Measurements from ENCODE around the gene CA12. TPM values are rescaled to one million over a fixed set of nuclear protein-coding genes. Genes with fewer than 3 reads are reported as not detected.

The CA12 gene
- total and polyA plus RNA-seq, 2 donors (not counting 1 experiment from before 2014, with no cell fraction given): not detected

- Histone ChIP-seq H3K4me3 (ENCODE audit: control extremely low read depth in 1 of 5, extremely low read depth in 1 of 5, insufficient read depth in 1 of 5, low read depth in 2 of 5, low read length in 4 of 5) (no peak overlapping the region), H3K36me3 (replicated peaks in 1 of 2; ENCODE audit: control extremely low read depth in 1 of 2, control insufficient read depth in 1 of 2, extremely low read depth in 1 of 2, insufficient read depth in 2 of 2, low read length in 1 of 2) (no peaks in the 10 kb centered on the region), H3K4me1 (ENCODE audit: control insufficient read depth in 2 of 2, insufficient read depth in 2 of 2, low read length in 2 of 2) (no peaks in the 10 kb centered on the region), H2AFZ (ENCODE audit: insufficient read depth, low read depth, low read length, poor library complexity, severe bottlenecking) (no peak overlapping the region), H3K9me3 (ENCODE audit: control extremely low read depth in 1 of 3, control insufficient read depth in 2 of 3, insufficient read depth in 1 of 3, low read length in 2 of 3) (no peaks in the 10 kb centered on the region), H3K79me2 (ENCODE audit: control insufficient read depth, insufficient read depth, low read length) (no peaks in the 10 kb centered on the region), H4K20me1 (ENCODE audit: control insufficient read depth, insufficient read depth, low read length, poor library complexity, severe bottlenecking) (no peaks in the 10 kb centered on the region), H3K27ac (ENCODE audit: low read length in 2 of 2) (no peak overlapping the region), H3K9ac (ENCODE audit: low read length) (no peak overlapping the region), H3K27me3 (replicated peaks in 1 of 4; ENCODE audit: control extremely low read depth in 1 of 4, control insufficient read depth in 3 of 4, insufficient read depth in 4 of 4, low read length in 3 of 4) (no peaks in the 10 kb centered on the region), H3K4me2 (replicated peaks; ENCODE audit: low read depth, low read length, poor library complexity, severe bottlenecking) (no peak overlapping the region)
- ChIA-PET POLR2A (no interaction called here), CTCF (no interaction called here)
- DNase-seq (no peak), ATAC-seq (ENCODE audit: low read depth) (no peak)
- intact Hi-C loops (cut with micrococcal nuclease): no loop called here
- WGBS (ENCODE audit: insufficient coverage): 100% methylated on average over 1 of the region's 2 CpGs
- Mint-ChIP-seq H3K9me3 (ENCODE audit: insufficient read depth) (no peaks in the 10 kb centered on the region), H3K27ac (no peak overlapping the region), H3K27me3 (no peaks in the 10 kb centered on the region), H3K4me1 (no peaks in the 10 kb centered on the region), H3K4me3 (no peak overlapping the region)
- no peak for TF ChIP-seq EZH2 (IDR thresholded peaks at IDR 0.05; ENCODE audit: borderline replicate concordance, insufficient read depth, low read depth, low read length, poor library complexity, severe bottlenecking)
- TF ChIP-seq CTCF (IDR thresholded peaks at IDR 0.05): no peak
Observed at GRCh38 chr15:63334821-63335220, 46.8 kb downstream of the CA12 start.

DNA sequence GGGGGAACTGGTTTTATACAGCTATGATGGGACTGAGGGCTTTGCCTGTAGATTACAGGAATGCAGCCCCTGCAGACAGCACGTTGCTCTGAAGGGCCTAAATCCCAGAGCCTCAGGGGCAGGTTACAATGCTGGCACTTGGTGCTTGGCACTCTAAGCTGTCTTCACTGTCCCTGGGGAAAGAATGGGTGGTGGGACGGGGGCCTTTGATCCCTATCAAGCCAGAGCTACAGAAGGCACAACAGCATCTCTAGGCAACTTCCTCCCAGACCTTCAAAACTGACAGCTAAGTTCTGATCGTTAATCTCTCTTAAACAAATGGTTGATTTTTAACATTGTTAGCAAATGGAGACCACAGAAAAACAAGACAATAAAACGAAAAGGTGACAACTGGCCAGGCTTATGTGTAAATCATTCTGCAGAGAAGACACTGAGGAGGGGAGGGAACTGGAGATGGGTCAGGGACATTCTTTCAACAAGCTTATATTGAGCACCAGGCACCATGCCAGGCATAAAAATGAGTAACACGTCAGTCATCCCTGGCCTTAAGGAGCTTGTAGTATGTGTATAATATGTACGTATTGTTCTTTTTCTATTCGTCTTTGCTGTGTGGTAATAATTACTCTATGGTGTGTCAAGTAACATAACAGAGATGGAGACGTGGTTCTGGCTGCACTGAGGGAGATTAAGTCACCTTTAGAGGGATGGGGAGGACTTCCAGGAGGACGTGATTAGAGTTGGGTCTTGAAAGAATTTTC is 49.1 kb downstream of the CA12 start:
- no peaks in the 10 kb centered on the region for H3K79me2 ChIP-seq (ENCODE audit: control insufficient read depth, insufficient read depth, low read length)
- no peak overlapping the region for H3K4me3 ChIP-seq (ENCODE audit: control extremely low read depth in 1 of 5, extremely low read depth in 1 of 5, insufficient read depth in 1 of 5, low read depth in 2 of 5, low read length in 4 of 5)
- POLR2A ChIA-PET: no interaction called here
- Mint-ChIP-seq H3K27ac (no peak overlapping the region), H3K27me3 (peaks cover 5% of the 10 kb centered on the region), H3K4me3 (no peak overlapping the region), H3K4me1 (peaks cover 2% of the 10 kb centered on the region), H3K9me3 (ENCODE audit: insufficient read depth) (no peaks in the 10 kb centered on the region)
- H3K36me3 ChIP-seq (replicated peaks in 1 of 2; ENCODE audit: control extremely low read depth in 1 of 2, control insufficient read depth in 1 of 2, extremely low read depth in 1 of 2, insufficient read depth in 2 of 2, low read length in 1 of 2): no peaks in the 10 kb centered on the region
- CTCF ChIA-PET: no interaction called here
- H3K27me3 ChIP-seq (replicated peaks in 1 of 4; ENCODE audit: control extremely low read depth in 1 of 4, control insufficient read depth in 3 of 4, insufficient read depth in 4 of 4, low read length in 3 of 4): no peaks in the 10 kb centered on the region
- no peaks in the 10 kb centered on the region for H3K4me1 ChIP-seq (ENCODE audit: control insufficient read depth in 2 of 2, insufficient read depth in 2 of 2, low read length in 2 of 2)
- no peak overlapping the region for H2AFZ ChIP-seq (ENCODE audit: insufficient read depth, low read depth, low read length, poor library complexity, severe bottlenecking)
- no peak for DNase-seq
- ATAC-seq (ENCODE audit: low read depth): no peak
- no peaks in the 10 kb centered on the region for H4K20me1 ChIP-seq (ENCODE audit: control insufficient read depth, insufficient read depth, low read length, poor library complexity, severe bottlenecking)
- 72% methylated on average over 7 of the region's 9 CpGs for WGBS (ENCODE audit: insufficient coverage)
- H3K27ac ChIP-seq (ENCODE audit: low read length in 2 of 2): no peak overlapping the region
- no peak overlapping the region for H3K4me2 ChIP-seq (replicated peaks; ENCODE audit: low read depth, low read length, poor library complexity, severe bottlenecking)
- H3K9ac ChIP-seq (ENCODE audit: low read length): no peak overlapping the region
- TF ChIP-seq EZH2 (IDR thresholded peaks at IDR 0.05; ENCODE audit: borderline replicate concordance, insufficient read depth, low read depth, low read length, poor library complexity, severe bottlenecking) (no peak), CTCF (IDR thresholded peaks at IDR 0.05) (no peak)
- H3K9me3 ChIP-seq (ENCODE audit: control extremely low read depth in 1 of 3, control insufficient read depth in 2 of 3, insufficient read depth in 1 of 3, low read length in 2 of 3): no peaks in the 10 kb centered on the region
- intact Hi-C loops (cut with micrococcal nuclease): no loop called here
